HG02938 (cell line): Measurements from ENCODE around the gene IDI2.
"Not testable (repeated sequence)": the region's sequence is repeated elsewhere in the genome, so short reads cannot be mapped to it uniquely, and the experiment has no call there.

Experiments used
- ATAC-seq: cut with Tn5 transposase; IDR thresholded peaks from one replicate; pipeline ENCODE4 v1.9.1; 2021; ENCODE audit warnings: mild to moderate bottlenecking, moderate library complexity; ENCODE audit not compliant: unreplicated experiment

The IDI2 gene

DNA sequence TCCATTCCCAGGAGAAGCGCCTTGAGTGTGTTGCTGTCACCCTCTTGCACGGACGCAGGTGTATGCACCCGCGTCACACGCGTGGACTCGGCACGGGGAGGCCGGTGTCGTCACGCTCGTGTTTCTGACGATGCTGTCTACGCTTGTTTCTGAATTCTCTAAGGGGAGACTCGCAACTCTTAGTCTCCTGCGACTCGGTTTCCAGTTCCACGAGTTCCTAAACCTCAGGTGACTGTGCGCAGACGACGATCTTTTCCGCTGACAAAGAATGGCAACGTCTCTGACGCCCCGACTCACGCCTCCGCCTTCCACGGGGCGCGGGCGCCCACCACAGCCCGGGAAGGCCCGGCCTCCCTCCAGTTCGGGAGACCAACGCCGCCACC, 22.7 kb upstream of the IDI2 start:
- ATAC-seq = peak; percentile 0

DNA sequence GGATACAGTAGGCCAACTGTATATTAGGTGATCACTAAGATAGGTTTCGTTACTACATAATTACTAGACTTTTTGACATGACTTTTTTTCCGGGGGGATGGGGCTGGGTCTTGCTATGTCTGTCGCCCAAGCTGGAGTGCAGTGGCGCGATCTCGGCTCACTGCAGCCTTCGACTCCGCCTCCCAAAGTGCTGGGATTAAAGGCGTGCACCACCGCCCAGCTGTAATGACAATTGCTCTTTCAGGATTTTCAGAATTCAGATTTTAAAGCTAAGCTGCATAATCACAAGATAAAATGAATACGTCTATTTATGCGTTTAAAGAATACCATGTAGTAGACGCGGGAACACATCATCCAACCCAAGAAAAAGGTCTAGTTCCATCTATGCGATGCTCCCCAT, 22.3 kb upstream of the IDI2 start:
- no peak for ATAC-seq

DNA sequence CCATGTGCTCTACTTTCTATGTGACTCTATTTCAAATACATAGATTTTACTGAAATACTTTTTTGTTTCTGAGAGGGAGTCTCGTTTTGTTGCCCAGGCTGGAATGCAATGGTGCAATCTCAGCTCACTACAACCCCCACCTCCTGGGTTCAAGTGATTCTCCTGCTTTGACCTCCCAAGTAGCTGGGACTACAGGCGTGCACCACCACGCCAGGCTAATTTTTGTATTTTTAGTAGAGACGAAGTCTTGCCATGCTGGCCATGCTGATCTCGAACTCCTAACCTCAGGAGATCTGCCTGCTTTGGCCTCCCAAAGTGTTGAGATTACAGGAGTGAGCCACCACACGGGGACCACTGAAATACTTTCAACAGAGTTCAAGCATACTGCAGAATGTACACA, 19.8 kb upstream of the IDI2 start:
- ATAC-seq = no peak

DNA sequence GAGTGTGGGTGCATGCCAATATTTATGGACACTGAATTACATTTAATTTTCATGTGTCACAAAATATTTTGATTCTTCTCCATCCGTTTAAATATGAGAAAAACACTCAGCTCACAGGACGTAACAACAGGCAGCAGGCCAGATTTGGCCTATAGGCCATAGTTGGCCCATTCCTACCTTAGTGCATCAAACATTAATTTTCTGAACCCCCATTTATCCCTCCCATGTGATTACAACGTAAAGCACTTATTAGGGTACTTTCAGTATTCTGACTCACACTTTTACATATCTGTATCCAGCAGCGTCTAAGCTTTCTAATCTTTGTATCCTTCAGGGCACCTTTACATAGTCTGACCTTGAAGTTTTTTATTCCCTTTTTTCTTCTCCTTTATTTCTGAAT, 19.3 kb upstream of the IDI2 start:
- ATAC-seq = no peak

DNA sequence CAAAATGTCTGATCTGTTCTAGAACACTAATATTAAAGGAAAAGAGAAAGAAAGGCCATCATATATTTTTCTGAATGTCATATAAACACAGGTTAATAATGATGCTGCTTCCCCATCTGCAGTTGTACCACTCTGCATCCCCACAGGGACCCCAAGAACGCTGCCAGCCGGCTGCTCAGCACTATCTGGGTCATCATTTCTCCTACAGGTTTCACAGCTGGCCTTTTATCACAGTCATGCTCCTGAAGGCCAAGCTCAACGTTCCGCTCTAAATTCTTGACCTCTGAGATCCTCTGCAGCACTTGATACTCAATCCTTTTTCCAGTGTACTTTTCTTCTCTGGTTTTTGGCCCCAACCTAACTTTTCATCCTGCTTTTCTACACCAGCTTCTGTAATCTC, 18.5 kb upstream of the IDI2 start:
- ATAC-seq = no peak

DNA sequence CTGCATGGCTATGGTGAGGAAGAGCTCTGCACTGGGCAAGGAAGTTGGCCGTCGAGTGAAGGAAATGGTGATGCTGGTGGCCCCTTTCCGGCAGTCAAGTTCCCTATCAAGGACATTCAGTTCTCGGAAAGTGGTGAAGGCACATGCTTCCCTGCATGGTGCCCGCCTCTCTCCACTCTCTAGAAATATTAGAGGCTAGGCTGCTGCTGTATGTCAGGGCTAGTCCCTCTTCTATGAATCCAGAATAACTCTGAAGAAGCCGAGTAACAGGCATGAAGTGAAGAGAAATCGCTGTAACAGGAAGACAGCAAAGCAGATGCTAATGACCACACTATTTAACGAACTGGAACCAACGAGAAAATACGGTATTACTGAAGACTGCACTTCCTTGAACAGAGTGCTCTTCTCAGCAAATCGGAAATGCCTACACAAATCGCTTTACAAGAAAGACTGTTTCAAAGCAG, 17.9 kb upstream of the IDI2 start:
- peak; percentile 56 for ATAC-seq

DNA sequence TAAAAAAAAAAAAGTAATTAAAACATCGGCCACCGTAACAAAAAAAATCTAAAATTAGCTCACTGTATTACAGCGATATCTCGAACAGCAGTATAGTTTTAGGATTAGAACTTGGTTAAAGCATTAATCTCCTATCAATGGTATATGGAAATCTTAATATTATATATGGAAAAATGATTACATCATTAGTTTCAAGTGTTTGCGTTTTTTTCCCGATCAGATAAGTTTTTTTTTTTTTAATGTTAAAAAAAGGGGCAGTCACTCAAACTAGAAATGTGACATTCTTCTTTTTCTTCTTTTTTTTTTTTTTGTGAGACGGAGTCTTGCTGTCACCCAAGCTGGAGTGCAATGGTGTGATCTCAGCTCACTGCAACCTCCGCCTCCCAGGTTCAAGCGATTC, 15.9 kb upstream of the IDI2 start:
- ATAC-seq = no peak

DNA sequence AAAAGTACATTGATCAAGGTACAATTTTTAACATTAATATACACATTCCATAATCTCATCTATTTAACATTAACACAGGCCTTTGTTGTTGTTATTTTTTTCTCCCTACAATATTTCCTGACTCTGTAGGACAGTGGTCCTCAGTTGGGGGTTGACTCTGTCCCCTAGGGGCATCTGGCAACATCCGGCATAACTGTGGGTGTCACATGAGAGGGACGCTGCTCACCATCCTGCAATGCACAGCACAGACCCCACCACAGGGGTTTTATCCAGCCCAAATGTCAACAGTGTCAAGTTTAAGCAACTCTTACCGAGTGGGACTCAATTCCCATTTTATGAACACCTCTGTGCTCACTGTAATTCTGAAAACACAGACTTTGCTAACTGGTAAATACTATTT, 14.5 kb upstream of the IDI2 start:
- no peak for ATAC-seq

DNA sequence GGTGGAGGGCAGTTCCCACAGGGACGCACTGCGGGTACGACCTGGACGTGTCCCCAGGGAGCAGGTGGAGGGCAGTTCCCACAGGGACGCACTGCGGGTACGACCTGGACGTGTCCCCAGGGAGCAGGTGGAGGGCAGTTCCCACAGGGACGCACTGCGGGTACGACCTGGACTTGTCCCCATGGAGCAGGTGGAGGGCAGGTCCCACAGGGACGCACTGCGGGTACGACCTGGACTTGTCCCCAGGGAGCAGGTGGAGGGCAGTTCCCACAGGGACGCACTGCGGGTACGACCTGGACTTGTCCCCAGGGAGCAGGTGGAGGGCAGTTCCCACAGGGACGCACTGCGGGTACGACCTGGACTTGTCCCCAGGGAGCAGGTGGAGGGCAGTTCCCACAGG, 13.1 kb upstream of the IDI2 start:
- ATAC-seq = not testable (repeated sequence)

DNA sequence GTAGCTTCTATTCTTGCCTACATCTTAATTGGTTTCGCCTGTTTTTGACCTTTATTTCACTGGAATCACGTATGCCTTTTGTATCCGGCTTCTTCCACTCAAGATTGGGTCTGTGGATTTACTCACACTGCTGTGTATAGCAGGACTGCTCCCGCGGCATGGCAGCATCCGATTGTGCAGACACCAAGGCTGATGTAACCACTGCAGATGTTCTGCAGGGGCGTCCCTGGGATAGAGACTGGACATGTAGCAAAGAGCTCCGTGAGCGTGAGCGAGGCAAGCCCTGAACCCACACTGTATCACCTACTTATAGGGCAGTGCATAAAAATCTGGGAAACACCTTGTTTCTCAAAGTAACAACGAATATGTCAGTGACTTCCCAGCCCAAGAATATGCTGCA, 11.4 kb upstream of the IDI2 start:
- ATAC-seq = no peak

DNA sequence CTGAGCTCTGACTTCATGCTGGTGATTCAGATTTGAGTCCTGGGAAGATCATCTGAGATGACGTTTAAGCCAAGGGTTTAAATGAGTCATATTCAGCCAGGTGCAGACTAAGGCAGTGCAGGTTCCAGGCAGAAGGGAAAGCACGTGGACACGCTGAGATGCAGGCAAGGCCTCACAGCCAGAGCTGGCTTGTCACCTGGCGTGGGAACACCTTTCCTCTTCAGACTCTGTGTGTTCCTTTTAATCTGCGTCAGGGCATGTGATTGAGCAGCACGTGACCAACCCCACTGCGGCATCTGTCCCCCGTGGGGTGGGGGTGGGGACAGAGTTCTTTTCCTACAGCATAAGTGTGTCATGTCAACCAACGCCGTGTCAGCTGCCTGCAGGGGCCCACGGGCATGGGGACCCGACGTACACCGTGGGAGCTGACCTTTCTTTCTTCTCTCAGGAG, 10.7 kb upstream of the IDI2 start:
- peak; percentile 75 for ATAC-seq

DNA sequence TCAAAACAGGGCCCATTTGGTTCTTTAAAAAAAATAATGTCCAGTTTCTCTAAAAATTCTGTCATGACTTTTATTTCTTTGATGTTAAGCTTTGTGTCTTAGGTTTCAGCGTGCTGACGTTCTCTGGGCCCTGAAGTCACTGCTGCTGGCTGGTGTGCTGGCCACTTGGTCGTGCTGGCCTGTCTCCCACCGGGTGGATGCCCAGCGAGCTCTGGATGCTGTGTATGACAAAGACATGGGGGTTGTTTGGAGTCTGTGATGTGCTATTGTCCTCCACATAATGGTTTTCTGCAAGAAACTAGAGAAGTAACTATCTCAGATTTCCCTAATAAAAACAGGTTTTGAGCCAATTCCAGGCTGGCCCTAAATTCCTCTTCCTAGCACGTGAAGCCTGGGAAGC, 9.5 kb upstream of the IDI2 start:
- ATAC-seq = no peak

DNA sequence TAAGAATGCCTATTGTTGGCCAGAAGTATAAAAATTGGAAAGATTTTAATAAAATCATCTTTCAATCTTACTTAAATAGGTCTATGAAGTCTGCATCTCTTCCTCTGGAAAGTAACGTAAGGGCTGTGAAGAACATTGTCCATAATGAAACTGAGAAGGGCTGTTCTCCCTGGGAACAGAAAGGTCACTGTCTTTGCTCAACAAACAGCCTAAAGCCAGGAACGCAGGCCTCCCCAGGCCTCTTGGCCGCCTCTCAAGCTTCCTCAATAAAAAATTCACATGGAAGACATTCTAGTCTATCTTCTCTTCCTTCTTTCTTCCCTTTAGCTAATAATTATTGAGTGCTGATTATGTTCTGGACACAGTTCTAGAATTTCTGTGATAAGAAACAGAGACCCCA, 9.1 kb upstream of the IDI2 start:
- ATAC-seq = no peak

DNA sequence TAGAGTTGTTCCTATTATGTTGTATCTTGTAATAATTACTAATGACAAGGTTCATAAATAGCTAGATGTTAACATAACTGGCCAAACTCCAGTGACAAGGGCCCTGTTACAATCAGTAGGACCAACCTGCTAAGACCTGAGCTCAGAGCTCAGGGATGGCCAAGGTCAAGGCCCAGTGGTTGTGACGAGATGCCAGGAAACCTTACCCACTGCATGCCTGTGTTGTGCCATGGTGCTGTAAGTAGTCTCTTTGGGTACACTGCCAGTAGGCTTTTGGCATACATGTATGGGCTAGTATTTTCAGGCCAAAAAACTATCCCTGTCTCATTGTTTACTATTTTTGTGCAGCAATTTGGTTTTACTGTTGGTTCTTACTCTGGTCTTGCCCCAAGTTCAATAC, 7.9 kb upstream of the IDI2 start:
- no peak for ATAC-seq

DNA sequence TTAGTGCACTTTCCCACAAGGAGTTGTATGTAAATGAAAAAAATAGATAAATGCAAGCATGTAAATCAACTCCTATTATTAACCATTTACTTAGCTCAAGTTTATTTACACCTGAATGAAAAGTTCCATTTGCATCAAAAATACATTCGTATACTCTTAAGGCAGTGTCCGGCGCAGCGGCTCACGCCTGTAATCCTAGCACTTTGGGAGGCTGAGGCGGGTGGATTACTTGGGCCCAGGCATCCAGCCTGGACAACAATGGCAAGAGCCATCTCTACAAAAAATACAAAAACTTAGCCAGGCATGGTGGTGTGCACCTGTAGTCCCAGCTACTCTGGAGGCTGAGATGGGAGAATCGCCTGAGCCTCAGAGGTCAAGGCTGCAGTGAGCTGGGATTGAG, 4.2 kb upstream of the IDI2 start:
- ATAC-seq = no peak

DNA sequence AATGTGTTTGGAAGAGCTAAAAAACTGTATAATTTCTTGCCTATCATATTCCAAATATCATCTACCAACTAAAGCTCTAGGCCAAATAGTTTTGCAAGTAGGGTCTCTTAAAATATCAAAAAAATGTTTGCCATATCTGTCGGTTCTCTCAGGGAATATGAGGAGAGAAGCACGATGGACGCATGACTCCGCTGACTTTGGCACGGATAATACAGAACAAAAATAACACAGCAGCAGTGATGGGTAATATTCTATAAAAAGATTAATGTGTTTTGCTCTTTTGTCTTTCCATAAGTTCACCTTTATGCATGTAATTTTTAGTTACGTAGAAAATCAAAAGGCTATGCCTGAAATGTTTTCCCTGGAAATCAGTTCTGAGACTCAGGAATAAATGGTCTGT, 919 bp upstream of the IDI2 start:
- no peak for ATAC-seq

DNA sequence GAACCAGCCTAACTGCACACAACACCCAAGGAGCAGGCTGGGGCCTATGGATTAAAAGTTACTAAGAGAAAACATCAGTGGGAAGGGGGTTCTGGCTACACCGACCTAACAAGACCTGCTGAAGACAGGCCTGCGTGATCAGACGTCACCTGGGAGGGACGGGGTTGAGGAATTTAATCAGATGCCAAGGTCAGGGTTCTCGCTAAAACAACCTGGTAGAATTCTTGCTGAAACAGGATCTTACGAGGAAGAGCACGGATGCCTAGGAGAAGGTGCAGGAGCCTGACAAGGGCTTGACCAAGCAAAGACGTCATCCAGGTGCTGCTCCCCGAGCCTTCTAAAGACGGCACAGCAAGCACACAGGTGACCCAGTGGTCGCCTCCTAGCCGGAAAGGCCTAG, 1.6 kb downstream of the IDI2 start:
- no peak for ATAC-seq

DNA sequence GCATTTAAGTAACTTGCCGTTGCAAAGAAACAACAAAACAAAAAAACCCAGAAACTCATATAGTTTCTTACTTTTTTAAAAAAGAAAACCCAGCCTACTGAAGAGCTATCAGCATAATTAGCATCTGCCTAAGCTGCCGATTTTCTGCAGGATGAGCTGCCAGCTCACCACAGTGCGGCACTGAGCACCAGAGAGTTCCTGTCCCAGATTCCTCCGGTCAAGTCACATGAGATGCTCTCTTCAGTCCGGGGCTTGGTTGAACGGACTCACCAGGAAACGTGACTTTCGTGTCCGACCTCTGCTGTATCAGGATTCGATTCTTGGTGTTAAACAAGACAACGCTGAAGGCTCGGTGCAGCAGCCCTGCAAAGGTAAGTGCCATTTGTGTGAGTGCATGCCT, 3.2 kb downstream of the IDI2 start:
- no peak for ATAC-seq

DNA sequence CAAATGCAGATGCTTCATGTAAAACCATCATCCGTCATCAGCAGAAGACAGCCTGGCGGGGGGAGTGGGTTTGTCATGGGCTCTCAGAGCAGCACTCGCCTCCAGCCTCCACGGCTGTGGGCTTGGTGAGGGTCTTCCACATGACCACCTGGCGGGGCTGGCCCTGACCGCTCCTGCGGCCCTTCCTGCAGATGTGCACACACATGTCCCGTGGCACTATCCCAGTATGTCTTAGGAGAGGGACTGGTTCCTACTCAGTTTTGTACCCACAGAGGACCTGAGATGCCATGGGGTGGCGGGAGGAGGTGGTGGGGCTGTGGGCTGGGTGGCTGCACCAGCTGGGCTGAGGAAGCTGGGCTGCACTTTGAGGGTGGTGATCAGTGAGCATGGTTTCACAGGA, 4.7 kb downstream of the IDI2 start:
- ATAC-seq = no peak

DNA sequence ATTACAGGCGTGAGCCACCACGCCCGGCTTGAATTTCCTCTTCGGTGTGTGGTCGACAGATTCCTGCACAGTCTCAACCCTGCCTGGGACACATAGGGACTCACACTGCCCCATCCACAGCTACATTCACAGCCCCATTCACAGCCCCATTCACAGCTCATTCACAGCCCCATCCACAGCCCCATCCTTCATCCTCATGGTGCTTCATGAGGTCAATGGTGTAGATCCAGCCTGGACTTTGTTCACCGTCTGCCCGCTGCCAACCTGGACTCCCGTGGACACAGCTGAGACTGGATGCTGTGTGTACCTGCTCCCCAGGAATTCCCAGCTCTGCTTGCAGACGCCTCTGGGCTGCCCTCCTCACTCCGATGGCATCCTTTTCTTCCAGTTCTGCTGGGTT, 5.2 kb downstream of the IDI2 start:
- no peak for ATAC-seq

DNA sequence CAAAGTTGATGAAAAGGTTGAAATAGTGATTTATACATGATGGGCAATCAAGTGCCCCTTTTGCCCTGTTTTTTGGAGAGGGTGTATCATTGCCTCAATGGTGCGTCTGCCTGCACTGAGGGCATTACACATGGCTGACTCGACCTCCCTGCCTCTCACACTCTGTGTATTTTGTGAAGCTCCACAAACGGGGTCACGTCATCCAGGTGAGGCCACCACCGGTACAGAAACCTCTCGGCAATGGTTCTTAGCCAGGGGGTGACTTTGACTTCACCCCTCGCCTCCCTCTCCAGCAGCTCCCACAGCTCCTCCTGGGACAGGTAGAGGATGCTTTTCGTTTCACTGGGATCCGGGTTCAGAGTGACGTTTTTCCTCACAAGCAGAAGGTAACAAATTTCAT, 6.3 kb downstream of the IDI2 start:
- no peak for ATAC-seq

DNA sequence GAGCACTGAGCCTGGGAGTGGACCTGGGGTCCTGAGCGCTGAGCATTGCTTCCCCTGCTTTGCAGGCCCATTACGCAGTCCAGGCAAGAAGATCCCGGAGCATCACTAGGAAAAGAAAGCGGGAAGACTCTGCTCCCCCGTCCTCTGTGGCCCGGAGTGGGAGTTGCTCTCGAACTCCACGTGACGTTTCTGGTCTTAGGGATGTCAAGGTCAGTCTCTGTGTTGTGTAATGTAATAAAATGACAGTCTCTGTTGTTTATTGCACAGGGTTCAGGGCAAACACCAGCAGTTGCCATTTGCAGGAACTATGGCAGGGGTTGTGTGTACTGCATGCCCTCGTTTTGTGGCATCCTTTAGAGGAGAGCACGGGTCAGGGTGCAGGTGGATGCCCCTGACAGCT, 10.0 kb downstream of the IDI2 start:
- ATAC-seq = no peak

DNA sequence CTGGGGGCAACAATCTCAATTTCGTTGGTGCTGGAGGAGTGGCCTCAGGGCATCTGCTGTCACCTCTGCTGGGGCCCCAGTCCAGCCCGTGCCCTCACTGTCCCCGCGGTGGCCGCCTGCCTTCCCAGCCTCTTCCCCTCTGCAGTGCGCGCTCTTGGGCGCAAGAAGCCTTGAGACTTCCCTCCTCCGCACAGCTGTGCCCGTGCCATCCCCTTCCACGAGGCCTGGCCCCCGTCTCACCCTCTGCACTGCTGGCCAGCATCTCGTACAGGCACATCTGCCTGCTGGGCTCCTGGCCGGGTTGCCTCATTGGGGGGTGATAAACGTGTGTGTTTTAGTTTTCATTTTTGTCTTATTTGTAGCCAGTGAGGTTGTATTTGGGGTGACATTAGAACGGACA, 14.0 kb downstream of the IDI2 start:
- ATAC-seq = no peak

DNA sequence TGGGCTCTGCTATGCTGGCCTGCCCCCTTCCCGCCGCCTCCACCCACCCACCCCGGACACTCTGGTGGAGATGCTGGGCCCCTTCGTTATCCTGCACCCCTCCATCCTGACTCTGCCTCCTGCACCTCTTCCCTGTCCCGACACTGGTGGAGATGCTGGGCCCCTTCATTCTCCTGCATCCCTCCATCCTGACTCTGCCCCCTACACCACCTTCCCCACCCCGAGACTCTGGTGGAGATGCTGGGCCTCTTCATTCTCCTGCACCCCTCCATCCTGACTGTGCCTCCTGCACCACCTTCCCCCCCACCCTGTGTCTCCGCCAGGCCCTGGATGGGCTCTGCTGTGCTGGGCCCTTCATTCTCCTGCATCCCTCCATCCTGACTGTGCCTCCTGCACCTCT, 15.0 kb downstream of the IDI2 start:
- ATAC-seq = no peak
